HG03432 (cell line): ENCODE results near the gene IGF2BP2.
A peak's percentile ranks its signal among the peaks of the same experiment; 100 is the strongest.
"Not testable (repeated sequence)": the region's sequence is repeated elsewhere in the genome, so short reads cannot be mapped to it uniquely, and the experiment has no call there.

Experiments used
- ATAC-seq: cut with Tn5 transposase; IDR thresholded peaks from one replicate; pipeline ENCODE4 v1.9.1; 2021; ENCODE audit warnings: mild to moderate bottlenecking, moderate library complexity; ENCODE audit not compliant: unreplicated experiment

IGF2BP2 gene

DNA sequence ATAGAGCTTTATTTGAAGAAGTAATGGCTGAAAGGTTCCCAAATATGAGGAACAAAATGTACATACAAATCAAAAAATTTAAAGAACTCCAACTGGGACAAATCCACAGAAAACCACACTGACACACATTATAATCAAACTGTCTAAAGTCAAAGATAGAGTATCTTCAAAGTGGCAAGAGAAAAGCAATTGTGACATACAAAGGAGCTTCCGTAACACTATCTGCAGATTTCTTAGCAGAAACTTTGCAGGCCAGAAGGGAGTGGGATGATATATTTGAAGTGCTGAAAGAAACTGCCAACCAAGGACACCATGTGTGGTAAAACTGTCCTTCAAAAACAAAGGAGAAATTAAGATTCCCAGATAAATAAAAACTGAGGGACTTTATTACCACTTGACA, 146.8 kb downstream of the IGF2BP2 start:
- ATAC-seq: no peak

DNA sequence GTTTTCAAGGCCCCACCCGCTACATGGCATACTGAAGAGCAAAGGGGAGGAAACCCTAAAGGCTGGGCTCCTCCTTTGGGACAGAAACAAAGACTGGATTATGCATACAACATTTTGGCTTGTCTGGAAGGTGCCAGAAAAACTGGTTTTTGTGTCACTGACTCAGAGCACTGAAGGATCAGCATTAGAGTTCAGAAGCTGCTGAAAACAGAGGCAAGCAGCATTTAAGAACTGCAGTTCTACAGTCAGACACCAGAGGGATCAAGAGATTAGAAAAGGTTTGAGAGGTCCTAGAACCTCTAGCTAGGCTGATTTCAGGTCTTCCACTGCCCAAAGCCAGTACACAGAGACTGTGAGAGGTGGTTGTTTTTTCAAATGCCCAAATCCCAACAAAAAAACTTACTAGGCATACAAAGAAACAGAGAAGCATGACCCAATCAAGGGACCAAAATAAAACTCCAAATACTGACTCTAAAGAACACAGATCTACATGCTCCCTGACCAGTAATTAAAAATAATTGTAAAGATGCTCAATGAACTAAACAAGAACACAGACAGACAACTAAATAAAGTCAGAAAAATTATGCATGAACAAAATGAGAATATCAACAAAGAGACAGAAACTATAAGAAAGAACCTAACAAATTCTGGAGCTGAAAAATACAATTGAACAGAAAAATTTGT, 147.6 kb downstream of the IGF2BP2 start:
- ATAC-seq: no peak

DNA sequence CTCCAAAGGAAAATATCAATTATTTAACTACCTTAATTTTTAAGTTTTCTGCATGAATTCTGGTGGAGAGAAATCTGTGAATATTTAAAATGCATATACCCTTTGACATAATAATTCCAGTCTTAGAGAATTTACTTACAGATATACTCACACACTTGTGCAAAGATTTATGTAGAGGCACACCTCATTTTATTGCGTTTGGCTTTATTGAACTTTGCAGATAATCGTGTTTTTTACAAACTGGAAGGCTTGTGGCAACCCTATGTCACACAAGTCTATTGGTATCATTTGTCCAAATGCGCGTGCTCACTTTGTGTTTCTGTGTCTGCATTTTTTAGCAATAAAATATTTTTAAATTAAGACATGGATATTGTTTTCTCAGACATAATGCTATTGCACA, 157.3 kb downstream of the IGF2BP2 start:
- ATAC-seq: no peak

GRCh38 chr3:185663929-185664328, 160.9 kb downstream of the IGF2BP2 start:
- ATAC-seq: no peak

DNA sequence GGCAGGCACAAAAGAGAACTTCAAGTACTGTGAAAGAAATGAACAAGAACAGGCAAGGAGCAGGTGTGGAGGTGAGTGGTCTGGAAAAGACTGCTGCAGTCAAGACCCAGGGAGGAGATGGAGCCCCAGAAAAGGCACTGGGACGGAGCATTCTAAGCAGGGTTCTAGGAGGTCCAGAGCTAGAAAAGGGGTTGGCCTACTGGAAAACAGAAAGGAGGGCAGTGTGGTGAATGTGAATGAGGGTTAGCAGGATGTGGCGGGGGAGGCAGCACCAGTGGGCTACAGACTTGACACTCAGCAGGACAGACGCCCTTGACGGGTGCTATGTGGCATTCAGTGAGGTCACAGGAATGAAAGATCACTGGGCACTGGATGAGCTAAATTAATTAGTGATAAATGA, 163.1 kb downstream of the IGF2BP2 start:
- ATAC-seq: no peak

DNA sequence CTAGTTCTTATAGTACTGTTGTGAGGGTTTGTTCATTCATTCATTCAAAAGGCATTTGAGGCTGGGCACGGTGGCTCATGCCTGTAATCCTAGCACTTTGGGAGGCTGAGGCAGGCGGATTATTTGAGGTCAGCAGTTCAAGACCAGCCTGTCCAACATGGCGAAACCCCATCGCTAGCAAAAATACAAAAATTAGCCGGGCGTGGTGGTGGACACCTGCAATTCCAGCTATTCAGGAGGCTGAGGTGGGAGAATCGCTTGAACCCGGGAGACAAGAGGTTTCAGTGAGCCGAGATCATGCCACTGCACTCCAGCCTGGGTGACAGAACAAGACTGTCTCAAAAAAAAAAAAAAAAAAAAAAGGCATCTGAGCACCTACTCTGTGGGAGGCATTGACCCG, 163.5 kb downstream of the IGF2BP2 start:
- not testable (repeated sequence) for ATAC-seq

DNA sequence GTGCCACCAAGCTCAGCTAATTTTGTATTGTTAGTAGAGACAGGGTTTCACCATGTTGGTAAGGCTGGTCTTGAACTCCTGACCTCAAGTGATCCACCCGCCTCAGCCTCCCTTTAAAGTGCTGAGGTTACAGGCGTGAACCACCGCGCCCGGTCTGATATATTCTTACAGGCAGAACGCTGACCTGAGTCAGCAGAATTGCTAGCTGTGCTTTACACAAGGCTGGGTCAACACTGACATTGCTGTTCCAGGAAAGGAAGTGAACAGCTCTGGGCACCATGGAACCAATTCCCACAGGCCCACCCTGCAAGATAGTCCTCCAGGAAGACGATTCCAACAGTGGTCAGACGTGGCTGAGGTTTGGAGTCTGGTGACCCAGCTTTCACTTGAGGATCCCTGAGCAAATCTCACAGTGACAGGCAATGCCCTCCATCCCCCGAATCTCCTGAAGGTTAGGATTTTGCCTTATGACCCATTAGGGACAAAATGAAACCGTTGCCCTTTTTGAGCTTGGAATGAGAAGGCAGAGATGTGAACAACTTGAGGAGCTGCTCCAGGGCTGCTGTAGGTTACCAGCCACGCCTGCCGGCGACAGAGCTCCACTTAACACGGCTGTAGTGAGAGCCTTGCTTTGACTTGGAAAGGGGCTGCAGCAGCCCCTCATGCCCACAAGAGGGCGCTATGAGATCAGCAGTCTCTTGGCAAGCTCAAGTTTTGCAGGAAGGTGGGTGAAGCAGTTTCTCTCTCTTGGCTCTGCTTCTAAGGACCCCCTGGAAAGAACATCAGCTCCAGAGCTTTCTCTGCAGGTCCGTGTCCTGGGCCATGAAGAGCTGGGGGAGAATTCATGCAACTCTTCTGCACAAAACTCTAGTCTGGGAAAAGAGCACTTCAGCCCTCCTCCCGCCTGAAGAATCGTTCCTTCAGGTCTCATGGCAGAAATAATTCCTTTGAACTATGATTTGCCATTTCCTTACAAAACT, 164.6 kb downstream of the IGF2BP2 start:
- peak; percentile 70 for ATAC-seq

DNA sequence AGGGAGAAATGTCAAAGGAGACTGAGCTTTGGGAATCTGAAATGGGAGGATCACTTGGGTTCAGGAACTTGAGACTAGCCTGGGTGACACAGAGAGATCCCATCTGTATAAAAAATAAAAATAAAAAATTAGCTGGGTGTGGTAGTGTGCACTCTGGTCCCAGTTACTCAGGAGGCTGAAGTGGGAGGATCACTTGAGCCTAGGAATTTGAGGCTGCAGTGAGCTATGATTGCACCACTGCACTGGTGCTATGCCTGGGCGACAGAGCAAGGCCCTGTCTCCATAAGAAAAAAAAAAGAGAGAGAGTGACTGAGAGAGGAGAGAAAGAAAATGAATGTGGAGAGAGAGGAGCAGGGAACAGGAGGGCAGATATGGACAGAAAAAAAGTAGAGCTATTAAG, 165.9 kb downstream of the IGF2BP2 start:
- no peak for ATAC-seq

GRCh38 chr3:185658504-185658912, 166.3 kb downstream of the IGF2BP2 start:
- ATAC-seq: no peak

GRCh38 chr3:185657691-185658503, 166.9 kb downstream of the IGF2BP2 start:
- ATAC-seq: no peak

GRCh38 chr3:185657211-185657610, 167.6 kb downstream of the IGF2BP2 start:
- no peak for ATAC-seq

DNA sequence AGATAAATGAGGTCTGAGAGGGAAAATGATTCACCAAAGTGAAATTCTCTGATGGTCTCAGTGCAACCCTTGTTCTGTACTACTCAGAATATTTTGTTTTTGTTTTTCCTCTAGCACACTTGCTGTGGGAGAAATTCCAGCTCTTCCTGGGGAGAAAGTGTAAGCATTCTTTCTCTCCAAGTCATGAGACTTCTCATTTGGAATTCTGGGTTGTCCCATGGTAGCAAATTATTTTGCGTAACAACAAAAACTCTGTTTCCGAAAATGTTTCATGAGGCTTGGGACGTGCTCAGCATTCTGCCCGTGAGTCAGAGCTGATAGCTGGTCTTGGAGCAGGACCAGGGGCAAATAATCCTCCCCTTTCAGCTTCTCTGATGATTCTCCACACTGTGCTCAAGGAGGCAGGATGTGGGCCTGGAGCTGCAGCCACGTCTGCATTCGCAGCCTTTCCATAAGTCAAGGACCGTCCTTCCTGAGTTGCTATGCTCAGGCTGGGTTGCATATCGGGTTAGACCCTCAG, 168.5 kb downstream of the IGF2BP2 start:
- ATAC-seq: no peak

DNA sequence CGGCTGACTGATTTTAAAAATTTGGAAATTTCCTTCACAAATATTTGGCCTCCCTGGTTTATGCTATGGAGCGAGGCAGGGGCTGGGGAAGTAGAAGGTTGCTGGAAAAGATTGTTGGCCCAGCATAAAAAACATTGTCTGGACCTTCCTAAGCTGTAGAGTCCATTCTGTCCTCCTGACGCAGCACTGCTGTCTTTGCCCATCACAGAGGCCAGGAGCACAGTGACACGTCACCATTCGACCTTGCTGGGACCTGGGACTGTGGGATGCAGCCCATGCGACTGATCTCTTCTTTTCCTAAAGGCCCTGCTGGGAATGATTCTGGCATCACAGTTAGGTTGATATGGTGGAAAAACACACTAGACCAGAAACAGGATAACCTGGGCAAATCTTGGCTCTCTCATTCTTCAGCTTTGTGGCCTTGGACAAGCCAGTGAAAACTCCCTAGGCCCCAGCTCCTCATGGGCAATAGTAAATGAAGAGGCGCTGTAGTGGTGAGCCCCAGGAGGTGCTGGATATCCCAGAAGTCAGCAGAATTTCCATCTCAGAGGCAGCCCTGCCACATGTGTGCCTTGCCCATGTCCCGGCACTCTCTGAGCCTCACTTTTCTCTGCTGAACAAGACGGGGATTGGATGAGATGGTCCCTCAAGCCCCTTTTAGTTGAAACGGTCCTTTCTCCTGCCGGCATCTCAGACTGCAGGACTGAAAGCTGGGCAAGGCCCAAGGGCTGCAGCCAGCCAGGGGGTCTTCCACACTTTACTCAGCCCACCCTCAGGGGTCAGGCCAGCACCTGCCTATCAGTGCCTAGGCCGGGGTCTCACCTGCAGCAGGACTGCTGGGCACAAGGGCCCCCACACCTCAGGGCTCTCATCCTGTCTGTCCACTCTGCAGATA, 169.2 kb downstream of the IGF2BP2 start:
- no peak for ATAC-seq

GRCh38 chr3:185654758-185655145, 170.1 kb downstream of the IGF2BP2 start:
- ATAC-seq: no peak

DNA sequence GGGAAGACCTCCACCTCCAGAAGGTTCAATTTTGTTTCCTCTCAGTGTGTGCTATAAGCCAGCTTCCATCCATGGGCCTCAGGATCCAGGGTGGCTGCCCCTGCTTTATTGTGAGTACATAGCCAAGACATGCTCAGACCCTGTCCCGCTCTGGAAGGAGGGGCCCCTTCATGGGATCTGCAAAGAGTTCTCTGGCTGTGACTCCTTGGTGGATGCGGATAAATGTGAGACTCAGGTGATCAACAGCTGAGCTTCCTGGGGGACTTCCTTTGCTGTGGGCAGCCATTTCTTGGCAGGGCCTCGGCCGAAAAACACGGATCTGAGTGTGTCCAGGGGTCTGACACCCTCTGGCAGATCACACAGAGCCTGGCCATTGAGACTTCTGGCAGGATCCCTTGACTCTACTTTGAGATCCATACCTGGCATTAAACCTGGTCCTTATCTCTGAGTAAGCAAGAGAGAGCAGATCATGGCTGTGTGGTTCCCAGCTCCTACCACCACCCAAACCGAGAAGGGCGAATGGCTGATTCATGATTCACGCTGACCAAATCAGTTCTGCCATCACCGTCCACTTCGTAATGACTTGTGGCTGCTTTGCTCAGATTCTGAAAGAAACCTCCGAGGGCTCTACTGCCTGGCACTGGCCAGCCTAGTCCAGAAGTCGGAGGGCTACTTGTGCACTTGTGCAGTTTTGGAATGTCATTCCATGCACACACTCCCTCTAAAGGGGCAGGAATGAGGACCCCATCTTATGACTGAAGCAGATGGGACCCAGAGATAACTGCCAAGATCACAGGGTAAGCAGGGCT, 170.7 kb downstream of the IGF2BP2 start:
- no peak for ATAC-seq

GRCh38 chr3:185651971-185652370, 172.9 kb downstream of the IGF2BP2 start:
- no peak for ATAC-seq

DNA sequence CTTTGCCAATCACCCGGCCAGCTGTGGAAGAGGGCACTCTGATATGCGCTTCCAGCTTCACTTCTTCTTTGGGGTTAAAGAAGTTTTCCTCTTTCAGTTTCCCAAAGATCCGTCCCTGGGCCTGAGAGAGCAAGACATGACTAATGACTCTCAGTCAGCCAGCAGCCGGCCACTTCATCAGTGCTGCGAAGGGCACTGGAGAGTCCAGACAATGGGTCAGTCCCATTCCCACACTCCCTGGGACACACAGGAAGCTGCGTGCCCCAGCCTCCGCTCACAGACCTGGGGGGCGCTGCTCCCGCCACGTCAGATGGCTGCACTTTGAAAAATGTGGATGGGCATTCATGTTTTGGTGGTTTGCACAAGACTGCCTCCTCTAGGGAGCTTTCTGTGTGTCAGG, 175.4 kb downstream of the IGF2BP2 start:
- no peak for ATAC-seq

DNA sequence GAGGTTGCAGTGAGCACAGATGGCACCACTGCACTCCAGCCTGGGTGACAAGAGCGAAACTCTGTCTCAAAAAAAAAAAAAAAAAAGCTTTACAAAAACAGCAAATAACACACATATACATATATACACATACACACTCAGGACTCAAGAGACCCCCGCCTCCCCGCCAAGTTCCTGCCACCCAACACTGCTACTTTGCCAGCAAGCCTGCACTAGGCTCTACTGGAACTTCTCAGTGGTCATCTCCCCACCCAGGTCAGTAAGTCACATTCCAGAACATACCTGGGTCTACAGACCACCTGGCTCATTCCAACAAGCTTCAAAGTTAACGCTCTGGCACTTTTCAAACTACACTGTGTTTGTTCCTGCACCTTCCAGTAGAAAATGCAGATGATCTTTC, 176.4 kb downstream of the IGF2BP2 start:
- no peak for ATAC-seq

- ATAC-seq: no peak
These were observed 177.0 kb downstream of the IGF2BP2 start for GRCh38 chr3:185647880-185648210.
